Right cardiac atrium (tissue), 5 donors: ENCODE results near the gene LAT. TPM values are rescaled to one million over a fixed set of nuclear protein-coding genes. Genes with fewer than 3 reads are reported as not detected.
A peak's percentile ranks its signal among the peaks of the same experiment; 100 is the strongest.

Source experiments
- ATAC-seq, 2 donors: fragments of 200-7000 bp; cut with Tn5 transposase; one replicate each; pipeline versions ENCODE4 v1.8.0 to v1.9.1; 2020; ENCODE audit warnings: moderate library complexity in 2 of 2, mild to moderate bottlenecking in 1 of 2
- DNase-seq, 3 donors: peaks; one replicate each; pipeline ENCODE4 v3.0.0-alpha.2; 2020
- H3K27ac ChIP-seq: one replicate; pipeline ENCODE4 v1.5.1; 2013; ENCODE audit warnings: mild to moderate bottlenecking, low read length, control low read depth, moderate library complexity
- H3K27me3 ChIP-seq: one replicate; pipeline ENCODE4 v1.6.1; 2013; ENCODE audit not compliant: control insufficient read depth, insufficient read depth
- H3K4me1 ChIP-seq: one replicate; pipeline ENCODE4 v1.6.1; 2013; ENCODE audit warnings: low read length; ENCODE audit not compliant: control insufficient read depth, insufficient read depth
- H3K4me3 ChIP-seq: one replicate; pipeline ENCODE4 v1.5.1; 2013; ENCODE audit warnings: low read length, control low read depth
- H3K9me3 ChIP-seq: one replicate; pipeline ENCODE4 v1.6.1; 2013; ENCODE audit warnings: low read length; ENCODE audit not compliant: control insufficient read depth
- WGBS: extraction: QIAGEN DNeasy Blood & Tissue Kit; methylation state at CpG from one replicate; pipeline ENCODE4 v1.1.7; 2013; 5-methylcytosine and 5-hydroxymethylcytosine counted together
- intact Hi-C, 4 donors: fragments of 100-400 bp; cut with DNase I; formaldehyde crosslinking; loops; one replicate each; pipeline versions ENCODE4 v1.11.0 to v1.14.0; 2022 to 2023
- polyA plus RNA-seq: library from polyadenylated mRNA; stranded (reverse); fragments of 200-250 nt; gene quantifications from one replicate; pipeline ENCODE4 v1.2.3, GENCODE V29; 2013
- total RNA-seq, 4 donors: library from RNA; stranded (reverse); fragmentation: NEBNext Ultra II Directional; extraction: Animal tissue kit (Norgen Biotek cat#: 25700); gene quantifications; one replicate each; pipeline ENCODE4 v1.2.1, GENCODE V29; 2021
- donor health status: healthy with polysubstance abuse.
- donor health status: DM: no; HTN: yes; CAD: no.
- donor health status: DM: no; HTN: no; CAD: no.
- donor health status: DM: no; HTN: yes; CAD: no; lungs with severe emphysema.
- donor health status: DM: yes; HTN: yes; CAD: no.

LAT gene
- total and polyA plus RNA-seq, 5 donors = 1.2 to 2.9 (median 2.1) TPM

- Histone ChIP-seq H3K9me3 (no peaks in the 10 kb centered on the region), H3K4me3 (no peak overlapping the region), H3K27me3 (no peaks in the 10 kb centered on the region), H3K27ac (no peak overlapping the region), H3K4me1 (no peaks in the 10 kb centered on the region)
- intact Hi-C loops = no loop called here
- 51% methylated on average over 14 of the region's 14 CpGs for WGBS
- ATAC-seq (peak in 1 of 2 donors; percentile 19), DNase-seq (no peak)
Observed at GRCh38 chr16:29009050-29009837, 24.4 kb downstream of the LAT start.

- Histone ChIP-seq H3K4me1 (no peaks in the 10 kb centered on the region), H3K4me3 (no peak overlapping the region), H3K27ac (no peak overlapping the region), H3K9me3 (no peaks in the 10 kb centered on the region), H3K27me3 (no peaks in the 10 kb centered on the region)
- intact Hi-C loops = no loop called here
- WGBS = 86% methylated on average over 2 of the region's 2 CpGs
- no peak for DNase-seq
- no peak for ATAC-seq
Observed at GRCh38 chr16:29009838-29010166, 24.9 kb downstream of the LAT start.

GRCh38 chr16:29011112-29011511, 26.3 kb downstream of the LAT start:
- Histone ChIP-seq H3K27me3 (no peaks in the 10 kb centered on the region), H3K4me3 (no peak overlapping the region), H3K9me3 (no peaks in the 10 kb centered on the region), H3K4me1 (no peaks in the 10 kb centered on the region), H3K27ac (no peak overlapping the region)
- ATAC-seq (no peak), DNase-seq (no peak)
- intact Hi-C loops = no loop called here
- WGBS = 61% methylated on average over 8 of the region's 8 CpGs

GRCh38 chr16:29011851-29012250, 27.0 kb downstream of the LAT start:
- H3K27ac ChIP-seq = no peak overlapping the region
- H3K4me3 ChIP-seq = no peak overlapping the region

GRCh38 chr16:29012913-29013553, 28.2 kb downstream of the LAT start:
- Histone ChIP-seq H3K27ac (no peak overlapping the region), H3K4me1 (no peaks in the 10 kb centered on the region), H3K27me3 (no peaks in the 10 kb centered on the region), H3K4me3 (no peak overlapping the region), H3K9me3 (no peaks in the 10 kb centered on the region)
- intact Hi-C loops = no loop called here
- DNase-seq = no peak
- 60% methylated on average over 9 of the region's 9 CpGs for WGBS
- no peak for ATAC-seq

More at GRCh38 chr16:29011851-29012250, 27.0 kb downstream of the LAT start:
- Histone ChIP-seq H3K27me3 (no peaks in the 10 kb centered on the region), H3K4me1 (no peaks in the 10 kb centered on the region), H3K9me3 (no peaks in the 10 kb centered on the region)
- WGBS = 80% methylated on average over 4 of the region's 4 CpGs
- ATAC-seq (no peak), DNase-seq (no peak)
- intact Hi-C loops = no loop called here

GRCh38 chr16:29014561-29015069, 29.8 kb downstream of the LAT start:
- H3K27ac ChIP-seq = no peak overlapping the region

GRCh38 chr16:29022196-29022595, 37.3 kb downstream of the LAT start:
- DNase-seq (no peak), ATAC-seq (no peak)
- Histone ChIP-seq H3K27me3 (no peaks in the 10 kb centered on the region), H3K4me1 (no peaks in the 10 kb centered on the region), H3K4me3 (no peak overlapping the region), H3K27ac (no peak overlapping the region), H3K9me3 (no peaks in the 10 kb centered on the region)
- intact Hi-C loops = no loop called here
- 84% methylated on average over 5 of the region's 5 CpGs for WGBS

More at GRCh38 chr16:29014561-29015069, 29.8 kb downstream of the LAT start:
- Histone ChIP-seq H3K4me3 (no peak overlapping the region), H3K4me1 (no peaks in the 10 kb centered on the region), H3K9me3 (no peaks in the 10 kb centered on the region), H3K27me3 (no peaks in the 10 kb centered on the region)
- WGBS = 89% methylated on average over 3 of the region's 3 CpGs
- intact Hi-C loops = no loop called here
- DNase-seq (no peak), ATAC-seq (no peak)

GRCh38 chr16:29023279-29024277, 38.7 kb downstream of the LAT start:
- 68% methylated on average over 15 of the region's 15 CpGs for WGBS
- ATAC-seq = no peak

GRCh38 chr16:29024278-29024677, 39.4 kb downstream of the LAT start:
- intact Hi-C loops = no loop called here
- no peak overlapping the region for H3K4me3 ChIP-seq
- no peak for DNase-seq
- H3K9me3 ChIP-seq = no peaks in the 10 kb centered on the region
- no peaks in the 10 kb centered on the region for H3K27me3 ChIP-seq
- 57% methylated on average over 5 of the region's 5 CpGs for WGBS
- ATAC-seq = no peak
- H3K4me1 ChIP-seq = no peaks in the 10 kb centered on the region
- H3K27ac ChIP-seq = no peak overlapping the region

More at GRCh38 chr16:29023279-29024277, 38.7 kb downstream of the LAT start:
- Histone ChIP-seq H3K4me1 (no peaks in the 10 kb centered on the region), H3K27me3 (no peaks in the 10 kb centered on the region), H3K4me3 (no peak overlapping the region), H3K9me3 (no peaks in the 10 kb centered on the region), H3K27ac (no peak overlapping the region)
- intact Hi-C loops = no loop called here
- DNase-seq = no peak

GRCh38 chr16:29025218-29025617, 40.4 kb downstream of the LAT start:
- 45% methylated on average over 5 of the region's 5 CpGs for WGBS
- no peaks in the 10 kb centered on the region for H3K4me1 ChIP-seq
- ATAC-seq = no peak
- H3K27ac ChIP-seq = no peak overlapping the region
- no peaks in the 10 kb centered on the region for H3K27me3 ChIP-seq
- DNase-seq = no peak
- H3K4me3 ChIP-seq = no peak overlapping the region
- intact Hi-C loops = no loop called here
- H3K9me3 ChIP-seq = no peaks in the 10 kb centered on the region
